Activated CD8-positive, alpha-beta memory T cell treated with anti-CD3 and anti-CD28 coated beads, Interleukin-2, amount 50 U/mL, for 4 hours (primary cell): ENCODE results near the gene CYP2B6.
"Not testable (repeated sequence)": the region's sequence is repeated elsewhere in the genome, so short reads cannot be mapped to it uniquely, and the experiment has no call there.

Source experiments
- DNase-seq: peaks from one replicate; pipeline ENCODE4 v3.0.0-alpha.2; 2020

Gene CYP2B6

GRCh38 chr19:40981591-40981990 lies 9.5 kb upstream of the CYP2B6 start:
- DNase-seq, result no peak

GRCh38 chr19:40982594-40983101 lies 8.4 kb upstream of the CYP2B6 start:
- no peak for DNase-seq

GRCh38 chr19:40989453-40989852 lies 1.6 kb upstream of the CYP2B6 start:
- DNase-seq, result no peak

GRCh38 chr19:40995355-40995754 lies 4.3 kb downstream of the CYP2B6 start:
- no peak for DNase-seq

- not testable (repeated sequence) for DNase-seq
Measured at GRCh38 chr19:40999018-40999417, 7.9 kb downstream of the CYP2B6 start.

GRCh38 chr19:41000310-41000737 lies 9.2 kb downstream of the CYP2B6 start:
- DNase-seq, result no peak

GRCh38 chr19:41001243-41001971 lies 10.3 kb downstream of the CYP2B6 start:
- no peak for DNase-seq

- not testable (repeated sequence) for DNase-seq
Measured at GRCh38 chr19:41003656-41004055, 12.6 kb downstream of the CYP2B6 start.

- no peak for DNase-seq
Measured at GRCh38 chr19:41009700-41010235, 18.7 kb downstream of the CYP2B6 start.

- no peak for DNase-seq
Measured at GRCh38 chr19:41013359-41013758, 22.3 kb downstream of the CYP2B6 start.

- DNase-seq, result no peak
Measured at GRCh38 chr19:41014643-41015042, 23.6 kb downstream of the CYP2B6 start.

GRCh38 chr19:41016488-41017071 lies 25.5 kb downstream of the CYP2B6 start:
- no peak for DNase-seq

GRCh38 chr19:41018736-41019290 lies 27.7 kb downstream of the CYP2B6 start:
- no peak for DNase-seq

- no peak for DNase-seq
Measured at GRCh38 chr19:41019346-41019745, 28.3 kb downstream of the CYP2B6 start.

- DNase-seq, result no peak
Measured at GRCh38 chr19:41023193-41023592, 32.1 kb downstream of the CYP2B6 start.

GRCh38 chr19:41025411-41025810 lies 34.3 kb downstream of the CYP2B6 start:
- no peak for DNase-seq

- DNase-seq, result no peak
Measured at GRCh38 chr19:41025871-41026270, 34.8 kb downstream of the CYP2B6 start.

- DNase-seq, result no peak
Measured at GRCh38 chr19:41027273-41027967, 36.3 kb downstream of the CYP2B6 start.

GRCh38 chr19:41029524-41030432 lies 38.7 kb downstream of the CYP2B6 start:
- DNase-seq, result no peak

- no peak for DNase-seq
Measured at GRCh38 chr19:41030651-41031050, 39.6 kb downstream of the CYP2B6 start.

- no peak for DNase-seq
Measured at GRCh38 chr19:41031916-41032315, 40.8 kb downstream of the CYP2B6 start.

- not testable (repeated sequence) for DNase-seq
Measured at GRCh38 chr19:41033324-41033723, 42.2 kb downstream of the CYP2B6 start.
